Heart right ventricle (tissue), 16 donors: ENCODE measurements around the gene DDX31. TPM values are rescaled to one million over a fixed set of nuclear protein-coding genes. Genes with fewer than 3 reads are reported as not detected.

Experiments
- ATAC-seq, 8 donors: fragments of 200-7000 bp; cut with Tn5 transposase; one replicate each; pipeline ENCODE4 v1.9.1; 2020; ENCODE audit warnings: mild to moderate bottlenecking in 8 of 8, moderate library complexity in 8 of 8, moderate number of reproducible peaks in 1 of 8
- DNase-seq, 2 donors: peaks; one replicate each; pipeline ENCODE4 v3.0.0-alpha.2; 2020
- H3K27ac ChIP-seq, 10 donors: fragments of 200-600 bp; sonication (generic) in 2 of 10; one replicate each; pipeline versions ENCODE4 v1.5.0 to v1.8.0; 2020 to 2022; ENCODE audit warnings: mild to moderate bottlenecking in 3 of 10
- H3K27me3 ChIP-seq, 7 donors: fragments of 200-600 bp; one replicate each; pipeline ENCODE4 v1.8.0; 2021 to 2022; ENCODE audit warnings: mild to moderate bottlenecking in 2 of 7
- H3K36me3 ChIP-seq, 9 donors: fragments of 200-600 bp; sonication (generic) in 1 of 9; one replicate each; pipeline versions ENCODE4 v1.5.0 to v1.8.0; 2020 to 2022; ENCODE audit warnings: mild to moderate bottlenecking in 2 of 9
- H3K4me1 ChIP-seq, 9 donors: fragments of 200-600 bp; sonication (generic) in 1 of 9; one replicate each; pipeline versions ENCODE4 v1.5.0 to v1.8.0; 2020 to 2022; ENCODE audit warnings: mild to moderate bottlenecking in 4 of 9
- H3K4me3 ChIP-seq, 10 donors: fragments of 200-600 bp; sonication (generic) in 2 of 10; one replicate each; pipeline versions ENCODE4 v1.5.0 to v1.8.0; 2020 to 2022; ENCODE audit warnings: mild to moderate bottlenecking in 7 of 10, moderate library complexity in 2 of 10
- H3K9me3 ChIP-seq, 11 donors: fragments of 200-600 bp in 10 of 11; sonication (generic) in 2 of 11; one replicate each; pipeline versions ENCODE4 v1.5.0 to v1.8.0; 2013 to 2022; ENCODE audit warnings: mild to moderate bottlenecking in 2 of 11, control low read depth in 1 of 11, moderate library complexity in 1 of 11
- CTCF ChIP-seq, 9 donors: fragments of 200-600 bp; sonication (generic) in 2 of 9; IDR thresholded peaks; one replicate each; pipeline versions ENCODE4 v1.5.0 to v1.8.0; 2021 to 2022; ENCODE audit warnings: antibody characterized with exemption in 9 of 9, mild to moderate bottlenecking in 5 of 9, moderate library complexity in 1 of 9
- WGBS, 2 donors: extraction: QIAGEN DNeasy Blood & Tissue Kit; methylation state at CpG; one replicate each; pipeline ENCODE4 v1.1.7; 2013; ENCODE audit warnings: inconsistent platforms in 1 of 2; 5-methylcytosine and 5-hydroxymethylcytosine counted together
- intact Hi-C, 10 donors: fragments of 100-400 bp; cut with DNase I; formaldehyde crosslinking; loops; one replicate each; pipeline versions ENCODE4 v1.11.1 to v1.14.2; 2022
- polyA plus RNA-seq, 2 donors: library from polyadenylated mRNA; stranded (reverse); fragments of 200-250 nt; gene quantifications; one replicate each; pipeline ENCODE4 v1.2.3, GENCODE V29; 2013
- total RNA-seq, 10 donors: library from RNA; stranded (reverse); fragmentation: NEBNext Ultra II Directional in 3 of 10; extraction: Animal tissue kit (Norgen Biotek cat#: 25700) in 3 of 10; gene quantifications; one replicate each; pipeline versions ENCODE4 v1.2.1 to v1.2.4, GENCODE V29; 2021 to 2023
- donor health status: Arrhythmogenic right ventricular cardiomyopathy.
- donor health status: ischemic (EF 13 %, LVEDD 7.1; RV severe dilation, severe dysfunction).
- donor health status: healthy with polysubstance abuse.
- donor health status: DM: no; HTN: yes; CAD: no.
- donor health status: DM: no; HTN: no; CAD: no.
- donor health status: ischemic (EF 25% LVEDD 6.9; RV normal size, moderate dysfunction).
- donor health status: ischemic (EF 25% LVEDD 5.7; RV mildly dilated, moderate dysfunction).
- donor health status: healthy.
- donor health status: DM: yes; HTN: yes; CAD: no.
- donor health status: Ischemic cardiomyopathy.
- donor health status: ischemic (EF 35%, LVEDD 5.7; RV mildly dilated, moderate dysfunction).
- donor health status: nonischemic (EF 11% LVEDD 7.7; RV severe dilation, severe dysfunction).
- donor health status: DM: yes; HTN: yes; CAD: no.
- donor health status: PGD.
- donor health status: ischemic (EF 29% LVEDD 5.4; RV normal size, mild dysfunction).
- donor health status: nonischemic (EF 23%, LVEDD 6.1; RV moderate dilation, normal function).

The DDX31 gene
- total and polyA plus RNA-seq, 12 donors = 4.0 to 6.4 (median 5.0) TPM

DNA sequence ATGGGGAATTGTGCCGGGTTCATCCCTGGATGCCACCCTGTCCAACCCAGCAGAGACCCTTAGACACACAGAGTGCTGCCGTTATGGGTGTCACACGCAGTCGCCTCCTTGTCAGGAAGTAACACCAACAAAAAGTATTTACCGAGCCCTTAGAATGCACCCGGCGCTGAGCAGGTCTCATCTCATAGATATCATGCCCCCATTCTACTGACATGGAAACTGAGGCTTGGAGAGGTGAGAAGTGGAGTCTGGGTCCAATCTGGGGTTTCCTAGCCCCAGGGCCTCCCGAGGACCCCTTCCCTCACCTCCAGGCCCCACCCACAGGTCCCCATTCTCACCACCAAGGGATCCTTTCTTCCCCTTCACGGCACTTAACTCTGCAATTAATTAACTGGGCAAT lies 124.2 kb downstream of the DDX31 start:
- H3K27me3 ChIP-seq = peaks cover 0 to 22% (median 10%) of the 10 kb centered on the region in 7 donors
- intact Hi-C loops = no loop called here
- H3K36me3 ChIP-seq = no peaks in the 10 kb centered on the region
- DNase-seq (no peak), ATAC-seq (no peak)
- whole genome bisulfite sequencing, 2 donors = 78 to 89% methylated on average over 9 of the region's 9 CpGs
- H3K4me3 ChIP-seq = no peak overlapping the region
- no peak overlapping the region for H3K27ac ChIP-seq
- no peak for TF ChIP-seq CTCF (IDR thresholded peaks at IDR 0.05)
- peaks cover 0 to 9% (median 4%) of the 10 kb centered on the region in 9 donors for H3K4me1 ChIP-seq
- H3K9me3 ChIP-seq = no peaks in the 10 kb centered on the region

DNA sequence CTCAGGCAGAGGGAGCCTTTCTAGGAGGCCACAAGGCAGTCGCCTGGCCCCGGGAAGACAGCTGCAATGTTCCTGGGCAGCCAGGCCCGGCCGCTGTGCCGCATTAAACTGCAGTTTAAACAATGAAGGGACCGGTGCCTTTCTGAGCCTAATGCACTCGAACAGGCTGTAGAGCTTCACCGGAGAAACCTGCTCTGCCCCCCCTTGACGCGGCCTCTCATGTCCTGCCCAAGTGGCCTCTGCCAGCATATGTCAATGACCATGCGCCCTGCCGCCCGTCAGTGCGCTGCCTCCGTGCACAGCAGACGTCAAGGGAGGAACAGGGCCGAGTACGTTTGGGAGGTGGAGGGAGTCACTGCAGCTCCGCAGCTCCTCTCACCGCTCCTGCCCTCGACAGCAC lies 125.8 kb downstream of the DDX31 start:
- WGBS, 2 donors = 72 to 73% methylated on average over 21 of the region's 21 CpGs
- Histone ChIP-seq H3K27me3 (peaks cover 0 to 18% (median 10%) of the 10 kb centered on the region in 7 donors), H3K4me1 (peaks cover 0 to 9% (median 4%) of the 10 kb centered on the region in 9 donors), H3K27ac (no peak overlapping the region), H3K36me3 (no peaks in the 10 kb centered on the region), H3K9me3 (no peaks in the 10 kb centered on the region), H3K4me3 (no peak overlapping the region)
- no peak for DNase-seq
- TF ChIP-seq CTCF (IDR thresholded peaks at IDR 0.05) = no peak
- no peak for ATAC-seq
- intact Hi-C loops = no loop called here

DNA sequence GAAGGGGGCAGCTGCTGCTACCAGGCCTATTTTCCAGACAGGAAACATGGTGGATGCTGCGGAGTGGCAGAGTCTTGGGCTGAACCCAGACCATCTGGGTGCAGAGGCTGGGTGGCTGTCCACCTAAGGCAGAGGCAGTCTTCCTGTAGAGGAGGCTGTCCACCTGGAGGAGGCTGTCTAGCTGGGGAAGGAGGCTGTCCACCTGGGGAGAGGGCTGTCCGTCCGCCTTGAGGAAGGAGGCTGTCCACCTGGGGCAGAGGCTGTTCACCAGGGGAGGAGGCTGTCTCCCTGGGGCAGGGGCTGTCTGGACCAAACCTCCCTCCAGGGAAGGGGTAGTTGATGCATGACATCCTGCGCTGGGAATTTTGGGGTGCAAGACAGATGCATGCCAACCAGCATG lies 126.5 kb downstream of the DDX31 start:
- Histone ChIP-seq H3K27me3 (peaks cover 0 to 18% (median 10%) of the 10 kb centered on the region in 7 donors), H3K4me1 (peaks cover 0 to 9% (median 4%) of the 10 kb centered on the region in 9 donors), H3K36me3 (no peaks in the 10 kb centered on the region), H3K27ac (no peak overlapping the region), H3K9me3 (no peaks in the 10 kb centered on the region), H3K4me3 (no peak overlapping the region)
- ATAC-seq (no peak), DNase-seq (no peak)
- 91 to 96% methylated on average over 4 of the region's 4 CpGs for WGBS, 2 donors
- no peak for TF ChIP-seq CTCF (IDR thresholded peaks at IDR 0.05)
- intact Hi-C loops = no loop called here

Other genes starting within 250 kb of the DDX31 start
- gene BARHL1, start 87.4 kb downstream of the DDX31 start, total RNA-seq = not detected
- gene BARHL1, start 87.4 kb downstream of the DDX31 start, polyA plus RNA-seq = not detected
- gene GTF3C4, start 481 bp upstream of the DDX31 start, total RNA-seq = 10 to 100 TPM in 6 of 10 donors, 1 to 10 TPM in 4; 7.7 to 12.0 (median 10.7) TPM
- 1 to 10 TPM; 1.2 to 2.7 TPM for gene GTF3C4, start 481 bp upstream of the DDX31 start, polyA plus RNA-seq
- 1 to 10 TPM in 1 of 10 donors, under 1 TPM in 4, not detected in 5; 0.15 to 1.0 (median 0.26) TPM for gene AK8, start 208.3 kb upstream of the DDX31 start, total RNA-seq
- gene AK8, start 208.3 kb upstream of the DDX31 start, polyA plus RNA-seq = under 1 TPM in 1 of 2 donors, not detected in 1; 0.09 TPM
- gene SPACA9, start 208.9 kb upstream of the DDX31 start, total RNA-seq = 10 to 100 TPM in 1 of 10 donors, 1 to 10 TPM in 9; 3.4 to 10.1 (median 5.7) TPM
- 1 to 10 TPM; 1.7 to 5.5 TPM for gene SPACA9, start 208.9 kb upstream of the DDX31 start, polyA plus RNA-seq